CD14-positive monocyte (primary cell): ENCODE results near the gene CAMK2A. TPM values are rescaled to one million over a fixed set of nuclear protein-coding genes. Genes with fewer than 3 reads are reported as not detected.
A peak's percentile ranks its signal among the peaks of the same experiment; 100 is the strongest.

Source experiments
- DNase-seq, 3 donors: peaks; one replicate each; pipeline ENCODE4 v3.0.0-alpha.2; 2011 to 2022
- H2AFZ ChIP-seq: 2 replicates; pipeline ENCODE4 v1.6.0; 2012; ENCODE audit warnings: mild to moderate bottlenecking, low read depth, low read length, inconsistent platforms; ENCODE audit not compliant: insufficient read depth, poor library complexity, severe bottlenecking
- H3K27ac ChIP-seq, 2 donors: 1 replicate in 1 of 2; 2 replicates in 1 of 2; pipeline ENCODE4 v1.5.1; 2012 to 2013; ENCODE audit warnings: low read length in 2 of 2, control low read depth in 1 of 2, inconsistent platforms in 1 of 2, low read depth in 1 of 2, mild to moderate bottlenecking in 1 of 2
- H3K27me3 ChIP-seq, 2 donors: one replicate each; pipeline versions ENCODE4 v1.6.0 to v1.6.1; 2011 to 2013; ENCODE audit warnings: low read length in 2 of 2; ENCODE audit not compliant: control insufficient read depth in 2 of 2, insufficient read depth in 2 of 2
- H3K36me3 ChIP-seq, 2 donors: replicated peaks in 1 of 2; 1 replicate in 1 of 2; 2 replicates in 1 of 2; pipeline versions ENCODE4 v1.5.1 to v1.6.1; 2012 to 2013; ENCODE audit warnings: low read length in 2 of 2, control low read depth in 1 of 2, inconsistent platforms in 1 of 2, mild to moderate bottlenecking in 1 of 2; ENCODE audit not compliant: insufficient read depth in 2 of 2, control insufficient read depth in 1 of 2
- H3K4me1 ChIP-seq, 2 donors: 1 replicate in 1 of 2; 2 replicates in 1 of 2; pipeline versions ENCODE4 v1.5.1 to v1.6.1; 2012 to 2013; ENCODE audit warnings: low read length in 2 of 2, control low read depth in 1 of 2, inconsistent platforms in 1 of 2, mild to moderate bottlenecking in 1 of 2, moderate library complexity in 1 of 2; ENCODE audit not compliant: insufficient read depth in 2 of 2, control insufficient read depth in 1 of 2
- H3K4me2 ChIP-seq: replicated peaks from 2 replicates; pipeline ENCODE3; 2012; ENCODE audit warnings: low read length, moderate library complexity, mild to moderate bottlenecking; ENCODE audit not compliant: poor library complexity, severe bottlenecking; ENCODE audit errors: extremely low read depth
- H3K4me3 ChIP-seq, 3 experiments: fragments of 200-600 bp in 1 of 3; sonication (generic) in 1 of 3; replicated peaks in 1 of 3; 1 replicate in 2 of 3; 2 replicates in 1 of 3; pipeline ENCODE4 v1.5.1; 2011 to 2013; ENCODE audit warnings: low read length in 3 of 3, mild to moderate bottlenecking in 3 of 3, control low read depth in 2 of 3, low read depth in 2 of 3, inconsistent platforms in 1 of 3, moderate library complexity in 1 of 3
- H3K79me2 ChIP-seq: 2 replicates; pipeline ENCODE4 v1.6.0; 2012; ENCODE audit warnings: mild to moderate bottlenecking, control low read depth, inconsistent platforms, low read length, moderate library complexity; ENCODE audit not compliant: insufficient read depth
- H3K9ac ChIP-seq: 2 replicates; pipeline ENCODE4 v1.6.0; 2017; ENCODE audit warnings: low read length, mild to moderate bottlenecking; ENCODE audit not compliant: insufficient read depth, poor library complexity, severe bottlenecking
- H3K9me3 ChIP-seq, 2 donors: replicated peaks in 1 of 2; 1 replicate in 1 of 2; 2 replicates in 1 of 2; pipeline versions ENCODE4 v1.5.1 to v1.6.1; 2012 to 2013; ENCODE audit warnings: low read length in 2 of 2, control low read depth in 1 of 2; ENCODE audit not compliant: control insufficient read depth in 1 of 2, insufficient read depth in 1 of 2
- H4K20me1 ChIP-seq: 2 replicates; pipeline ENCODE4 v1.6.0; 2012; ENCODE audit warnings: mild to moderate bottlenecking, low read length, control low read depth, moderate library complexity; ENCODE audit not compliant: insufficient read depth
- H3K27ac Mint-ChIP-seq, 7 donors: one replicate each; pipeline ENCODE4 v1.8.0; 2020; ENCODE audit warnings: mild to moderate bottlenecking in 7 of 7, mixed read lengths in 7 of 7, moderate library complexity in 6 of 7, inconsistent platforms in 2 of 7
- H3K27me3 Mint-ChIP-seq, 3 donors: one replicate each; pipeline ENCODE4 v1.8.0; 2021 to 2022; ENCODE audit warnings: low read depth in 3 of 3, mild to moderate bottlenecking in 3 of 3, mixed read lengths in 3 of 3, moderate library complexity in 3 of 3, inconsistent platforms in 1 of 3
- H3K36me3 Mint-ChIP-seq, 2 donors: one replicate each; pipeline ENCODE4 v1.8.0; 2020; ENCODE audit warnings: mixed read lengths in 2 of 2, inconsistent platforms in 1 of 2, mild to moderate bottlenecking in 1 of 2
- H3K4me1 Mint-ChIP-seq: one replicate; pipeline ENCODE4 v1.8.0; 2020; ENCODE audit warnings: mild to moderate bottlenecking, mixed read lengths
- H3K4me3 Mint-ChIP-seq, 2 donors: one replicate each; pipeline ENCODE4 v1.8.0; 2020; ENCODE audit warnings: mild to moderate bottlenecking in 2 of 2, mixed read lengths in 2 of 2, moderate library complexity in 1 of 2
- H3K9me3 Mint-ChIP-seq, 7 donors: one replicate each; pipeline ENCODE4 v1.8.0; 2020 to 2022; ENCODE audit warnings: mixed read lengths in 7 of 7, mild to moderate bottlenecking in 6 of 7, moderate library complexity in 6 of 7, inconsistent platforms in 2 of 7
- WGBS: methylation state at CpG from one replicate; pipeline ENCODE4 v1.1.5; 2013; ENCODE audit warnings: missing lambda C conversion rate; ENCODE audit not compliant: insufficient coverage; 5-methylcytosine and 5-hydroxymethylcytosine counted together
- intact Hi-C, 2 donors: fragments of 100-400 bp; cut with micrococcal nuclease; formaldehyde crosslinking; loops; one replicate each; pipeline versions ENCODE4 v1.15.0 to v1.15.1; 2023
- polyA plus RNA-seq, 3 donors: library from polyadenylated mRNA; depleted of rRNA in 1 of 3; unstranded in 2 of 3; stranded (reverse) in 1 of 3; fragments of 300-500 nt in 2 of 3; fragments of >200 nt in 1 of 3; fragmentation: Illumina TruSeq in 2 of 3; gene quantifications; 1 replicate in 2 of 3; 2 replicates in 1 of 3; pipeline ENCODE4 v1.2.3, GENCODE V29; 2012 to 2021
- TF ChIP-seq, protein P1 (sequence below): fragments of 200-600 bp; IDR thresholded peaks from one replicate; pipeline ENCODE4 v1.8.0; 2022; ENCODE audit warnings: antibody characterized with exemption, mild to moderate bottlenecking

The CAMK2A gene
- polyA plus RNA-seq, 3 donors, result not detected

GRCh38 chr5:150272531-150272930 lies 17.0 kb downstream of the CAMK2A start:
- Histone ChIP-seq H3K79me2 (no peaks in the 10 kb centered on the region), H3K36me3 (no peaks in the 10 kb centered on the region), H3K4me1 (no peaks in the 10 kb centered on the region), H3K27ac (no peak overlapping the region), H3K27me3 (no peaks in the 10 kb centered on the region), H4K20me1 (no peaks in the 10 kb centered on the region), H2AFZ (no peak overlapping the region), H3K4me2 (no peak overlapping the region), H3K9ac (no peak overlapping the region), H3K4me3 (no peak overlapping the region), H3K9me3 (no peaks in the 10 kb centered on the region)
- no peak for DNase-seq
- H3K27ac Mint-ChIP-seq, result peak overlapping the region in 1 of 7 donors; percentile 23
- peaks cover 0 to 2% (median 0%) of the 10 kb centered on the region in 7 donors for H3K9me3 Mint-ChIP-seq
- no peak overlapping the region for H3K4me3 Mint-ChIP-seq
- H3K36me3 Mint-ChIP-seq, result no peaks in the 10 kb centered on the region
- WGBS, result 40% methylated on average over 1 of the region's 5 CpGs
- TF ChIP-seq, protein P1, sequence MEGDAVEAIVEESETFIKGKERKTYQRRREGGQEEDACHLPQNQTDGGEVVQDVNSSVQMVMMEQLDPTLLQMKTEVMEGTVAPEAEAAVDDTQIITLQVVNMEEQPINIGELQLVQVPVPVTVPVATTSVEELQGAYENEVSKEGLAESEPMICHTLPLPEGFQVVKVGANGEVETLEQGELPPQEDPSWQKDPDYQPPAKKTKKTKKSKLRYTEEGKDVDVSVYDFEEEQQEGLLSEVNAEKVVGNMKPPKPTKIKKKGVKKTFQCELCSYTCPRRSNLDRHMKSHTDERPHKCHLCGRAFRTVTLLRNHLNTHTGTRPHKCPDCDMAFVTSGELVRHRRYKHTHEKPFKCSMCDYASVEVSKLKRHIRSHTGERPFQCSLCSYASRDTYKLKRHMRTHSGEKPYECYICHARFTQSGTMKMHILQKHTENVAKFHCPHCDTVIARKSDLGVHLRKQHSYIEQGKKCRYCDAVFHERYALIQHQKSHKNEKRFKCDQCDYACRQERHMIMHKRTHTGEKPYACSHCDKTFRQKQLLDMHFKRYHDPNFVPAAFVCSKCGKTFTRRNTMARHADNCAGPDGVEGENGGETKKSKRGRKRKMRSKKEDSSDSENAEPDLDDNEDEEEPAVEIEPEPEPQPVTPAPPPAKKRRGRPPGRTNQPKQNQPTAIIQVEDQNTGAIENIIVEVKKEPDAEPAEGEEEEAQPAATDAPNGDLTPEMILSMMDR, result no peak
- peaks cover 3 to 4% (median 3%) of the 10 kb centered on the region in 3 donors for H3K27me3 Mint-ChIP-seq
- H3K4me1 Mint-ChIP-seq, result no peaks in the 10 kb centered on the region
- intact Hi-C loops, result no loop called here

DNA sequence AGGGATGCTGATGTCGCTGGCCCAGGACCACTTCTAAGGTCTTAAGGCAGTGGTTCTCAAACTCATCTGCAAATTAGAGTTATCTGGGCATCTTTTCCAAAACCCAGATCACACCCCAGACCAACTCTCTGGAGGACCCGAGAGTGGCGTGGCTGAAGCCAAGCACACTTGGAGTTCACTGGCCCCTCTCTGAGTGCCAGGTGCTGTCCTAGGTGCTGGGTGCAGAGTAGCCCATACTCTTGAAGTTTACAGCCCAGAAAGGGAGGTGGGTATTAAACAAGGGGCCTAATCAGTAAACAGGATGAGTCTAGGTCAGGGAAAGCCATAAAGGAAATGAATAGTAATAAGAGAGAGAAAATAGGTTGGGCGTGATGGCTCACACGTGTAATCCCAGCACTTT lies 17.6 kb downstream of the CAMK2A start:
- Histone ChIP-seq H3K36me3 (no peaks in the 10 kb centered on the region), H3K4me1 (no peaks in the 10 kb centered on the region), H3K9me3 (no peaks in the 10 kb centered on the region), H3K79me2 (no peaks in the 10 kb centered on the region), H3K27me3 (no peaks in the 10 kb centered on the region), H3K4me2 (no peak overlapping the region), H4K20me1 (no peaks in the 10 kb centered on the region), H2AFZ (no peak overlapping the region), H3K27ac (no peak overlapping the region), H3K9ac (no peak overlapping the region), H3K4me3 (no peak overlapping the region)
- DNase-seq, result no peak
- Mint-ChIP-seq H3K4me1 (no peaks in the 10 kb centered on the region), H3K27me3 (peaks cover 3 to 4% (median 3%) of the 10 kb centered on the region in 3 donors), H3K9me3 (peaks cover 0 to 2% (median 0%) of the 10 kb centered on the region in 7 donors), H3K4me3 (no peak overlapping the region), H3K27ac (no peak overlapping the region), H3K36me3 (no peaks in the 10 kb centered on the region)
- intact Hi-C loops, result no loop called here
- TF ChIP-seq, protein P1, result no peak
- WGBS, result 93% methylated on average over 5 of the region's 5 CpGs
